ENCODE measurements around the gene TRIM15. TPM values are rescaled to one million over a fixed set of nuclear protein-coding genes. Genes with fewer than 3 reads are reported as not detected.

Gene TRIM15
- total and polyA plus RNA-seq, 8 donors = 0.13 to 24.6 TPM; not detected in 6

GRCh38 chr6:30157581-30157980 is 5.8 kb upstream of the TRIM15 start:
- Histone ChIP-seq H3K27ac (no peak overlapping the region), H3K4me3 (no peak overlapping the region), H3K36me3 (no peaks in the 10 kb centered on the region), H3K9me3 (no peaks in the 10 kb centered on the region), H3K4me1 (peaks cover 0 to 10% (median 0%) of the 10 kb centered on the region in 4 donors), H3K27me3 (peaks cover 0 to 41% (median 6%) of the 10 kb centered on the region in 3 donors)
- TF ChIP-seq EP300 (IDR thresholded peaks at IDR 0.05) (no peak), POLR2AphosphoS5 (IDR thresholded peaks at IDR 0.05) (no peak), CTCF (IDR thresholded peaks at IDR 0.05) (no peak), POLR2A (IDR thresholded peaks at IDR 0.05) (no peak)
- intact Hi-C loops (cut with DNase I; ENCODE audit: low total_unique reads) = no loop called here
- no peak for DNase-seq

DNA sequence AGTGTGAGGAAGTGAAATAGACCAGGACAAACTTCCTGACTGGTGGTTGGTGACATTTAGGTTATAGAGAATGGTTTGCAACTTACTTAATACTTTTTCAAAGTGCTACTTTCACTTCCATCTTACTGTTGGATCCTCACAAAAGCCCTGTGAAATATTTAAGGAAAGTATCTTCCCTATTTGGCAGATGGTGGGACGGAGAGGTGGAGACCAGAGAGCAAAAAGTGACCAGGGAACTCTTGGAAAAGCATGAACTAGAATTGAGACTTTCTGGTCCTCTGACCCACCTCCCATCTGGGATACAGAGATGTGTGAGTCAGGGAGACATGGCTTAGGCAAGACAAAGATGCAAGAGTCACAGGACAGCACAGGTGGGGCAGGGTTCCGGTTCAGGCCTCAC is 5.3 kb upstream of the TRIM15 start:
- 82 to 88% (median 85%) methylated on average over 2 of the region's 2 CpGs for WGBS, 5 donors
- Histone ChIP-seq H3K27me3 (peaks cover 0 to 41% (median 6%) of the 10 kb centered on the region in 3 donors), H3K4me1 (peaks cover 0 to 10% (median under 1%) of the 10 kb centered on the region in 4 donors), H3K36me3 (no peaks in the 10 kb centered on the region), H3K4me3 (no peak overlapping the region), H3K27ac (no peak overlapping the region), H3K9me3 (no peaks in the 10 kb centered on the region)
- TF ChIP-seq CTCF (IDR thresholded peaks at IDR 0.05) (no peak), POLR2AphosphoS5 (IDR thresholded peaks at IDR 0.05) (no peak), POLR2A (IDR thresholded peaks at IDR 0.05) (no peak), EP300 (IDR thresholded peaks at IDR 0.05) (no peak)
- DNase-seq = no peak
- intact Hi-C loops (cut with DNase I; ENCODE audit: low total_unique reads) = no loop called here

GRCh38 chr6:30158475-30159040 is 4.8 kb upstream of the TRIM15 start:
- H3K36me3 ChIP-seq = no peaks in the 10 kb centered on the region
- 57 to 73% (median 63%) methylated on average over 3 of the region's 3 CpGs for WGBS, 5 donors

GRCh38 chr6:30160008-30160784 is 3.1 kb upstream of the TRIM15 start:
- Histone ChIP-seq H3K4me3 (no peak overlapping the region), H3K4me1 (peaks cover 0 to 10% (median 1%) of the 10 kb centered on the region in 4 donors), H3K27me3 (peaks cover 0 to 32% (median 6%) of the 10 kb centered on the region in 3 donors), H3K27ac (no peak overlapping the region), H3K36me3 (no peaks in the 10 kb centered on the region), H3K9me3 (no peaks in the 10 kb centered on the region)
- no peak for TF ChIP-seq POLR2A (IDR thresholded peaks at IDR 0.05)
- TF ChIP-seq POLR2AphosphoS5 (IDR thresholded peaks at IDR 0.05) = no peak
- TF ChIP-seq EP300 (IDR thresholded peaks at IDR 0.05) = no peak
- TF ChIP-seq CTCF (IDR thresholded peaks at IDR 0.05) = no peak
- intact Hi-C loops (cut with DNase I; ENCODE audit: low total_unique reads) = no loop called here
- no peak for DNase-seq
- 82 to 88% (median 86%) methylated on average over 8 to 17 of the region's 17 CpGs for WGBS, 5 donors

More at GRCh38 chr6:30158475-30159040, 4.8 kb upstream of the TRIM15 start:
- no peaks in the 10 kb centered on the region for H3K9me3 ChIP-seq
- DNase-seq = no peak
- H3K27me3 ChIP-seq = peaks cover 0 to 42% (median 6%) of the 10 kb centered on the region in 3 donors
- H3K4me3 ChIP-seq = no peak overlapping the region
- H3K4me1 ChIP-seq = peaks cover 0 to 10% (median 1%) of the 10 kb centered on the region in 4 donors
- intact Hi-C loops (cut with DNase I; ENCODE audit: low total_unique reads) = no loop called here
- TF ChIP-seq EP300 (IDR thresholded peaks at IDR 0.05) = no peak
- no peak for TF ChIP-seq CTCF (IDR thresholded peaks at IDR 0.05)
- no peak for TF ChIP-seq POLR2A (IDR thresholded peaks at IDR 0.05)
- no peak for TF ChIP-seq POLR2AphosphoS5 (IDR thresholded peaks at IDR 0.05)
- no peak overlapping the region for H3K27ac ChIP-seq

Measured in stomach (tissue), 9 donors.